NCI-H2081 (cell line): ENCODE results near the gene MEGF11.

Experiments used
- DNase-seq, 2 experiments: peaks; one replicate each; lab custom pipeline; 2025; lab: John Stamatoyannopoulos, UW

MEGF11 gene

GRCh38 chr15:66115568-66116206, 137.9 kb downstream of the MEGF11 start:
- DNase-seq = no peak

DNA sequence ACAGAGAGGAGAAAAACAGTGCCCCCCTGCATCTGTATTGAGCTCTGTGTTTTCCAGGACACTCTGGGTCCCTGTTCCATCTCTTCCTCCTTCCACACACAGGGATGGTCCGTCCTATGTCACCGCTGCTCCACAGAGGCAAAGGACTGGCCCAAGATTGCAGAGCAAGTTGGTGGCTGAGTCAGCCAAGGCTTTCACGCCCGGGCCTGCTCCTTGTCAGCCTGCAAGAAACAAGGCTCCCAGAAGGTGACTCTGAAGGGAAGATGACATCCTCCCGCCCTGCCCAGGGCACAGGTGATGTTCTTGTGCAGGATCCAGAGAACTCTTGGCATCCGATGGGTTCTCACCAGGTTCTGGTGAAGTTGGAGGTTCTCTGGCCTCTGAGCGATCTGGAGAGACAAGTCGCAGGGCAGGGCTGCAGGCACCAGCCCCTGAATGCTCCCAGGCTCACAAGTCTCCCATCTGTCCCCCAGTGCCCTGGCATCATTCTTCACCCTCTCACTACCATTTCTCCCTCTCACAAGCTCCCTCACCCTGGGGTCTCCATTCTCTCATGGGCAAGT, 138.6 kb downstream of the MEGF11 start:
- no peak for DNase-seq

DNA sequence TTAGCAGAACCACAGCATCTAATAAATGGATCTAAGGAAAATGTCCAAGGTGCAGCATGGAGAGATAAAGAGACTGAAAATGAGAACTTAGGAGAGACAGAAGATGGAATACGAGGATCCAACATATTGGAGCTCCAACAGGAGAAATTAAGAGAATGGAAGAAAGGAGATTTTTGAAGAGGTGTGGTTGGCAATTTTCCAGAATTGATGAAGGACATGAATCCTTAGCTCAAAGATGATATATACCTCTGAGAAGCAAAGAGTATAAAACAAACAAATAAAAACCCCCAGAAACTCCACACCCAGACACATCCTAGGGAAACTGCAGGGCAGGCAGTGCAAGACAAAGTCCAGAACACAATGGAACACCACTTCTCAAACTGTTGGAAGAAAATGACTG, 141.2 kb downstream of the MEGF11 start:
- no peak for DNase-seq

- no peak for DNase-seq
These were observed 142.2 kb downstream of the MEGF11 start for GRCh38 chr15:66111363-66111762.

DNA sequence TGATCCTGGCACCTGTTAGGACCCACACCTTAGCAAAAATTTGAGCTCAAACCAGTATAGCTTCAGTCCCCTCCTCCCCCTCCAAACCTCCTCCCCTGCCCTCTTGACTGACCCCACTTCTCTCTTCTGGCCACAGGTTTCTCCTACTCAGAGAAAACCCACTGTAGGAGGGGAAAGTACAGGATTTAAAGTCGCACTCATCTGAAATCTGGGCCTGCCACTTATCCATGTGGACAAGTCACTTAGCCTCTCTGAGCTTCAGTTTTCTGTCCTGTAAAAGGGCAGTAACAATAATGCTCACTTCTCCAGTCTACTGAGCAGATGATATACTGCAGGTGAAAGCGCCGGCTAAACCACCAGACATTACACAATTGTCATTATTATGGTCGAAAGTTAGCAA, 142.7 kb downstream of the MEGF11 start:
- DNase-seq = no peak

GRCh38 chr15:66109826-66110225, 143.7 kb downstream of the MEGF11 start:
- DNase-seq = no peak

GRCh38 chr15:66108483-66109265, 144.9 kb downstream of the MEGF11 start:
- DNase-seq = no peak

DNA sequence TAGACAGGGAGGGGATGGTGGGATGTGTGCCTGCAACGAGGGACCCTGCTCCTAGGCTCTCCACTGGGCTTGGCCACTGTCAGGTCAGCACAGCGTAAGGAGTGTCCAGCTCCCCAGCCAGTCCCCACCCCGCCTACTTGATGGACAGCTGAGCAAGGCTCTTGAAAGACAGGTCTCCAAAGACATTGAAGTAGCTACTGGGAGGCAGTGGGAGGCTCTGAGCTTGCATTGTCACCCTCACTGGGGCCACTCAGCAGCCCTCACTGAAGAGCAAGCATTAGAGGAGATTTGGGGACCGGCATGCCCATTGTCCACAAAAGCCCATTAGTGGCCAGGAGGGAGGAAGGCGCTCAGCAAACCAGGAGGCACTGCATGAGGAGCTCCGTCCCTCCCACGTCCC, 146.5 kb downstream of the MEGF11 start:
- no peak for DNase-seq

- DNase-seq = peak; percentile 35 to 47
These were observed 148.0 kb downstream of the MEGF11 start for GRCh38 chr15:66105286-66106265.

- no peak for DNase-seq
These were observed 150.3 kb downstream of the MEGF11 start for GRCh38 chr15:66103293-66103590.

GRCh38 chr15:66102563-66103292, 150.8 kb downstream of the MEGF11 start:
- no peak for DNase-seq

DNA sequence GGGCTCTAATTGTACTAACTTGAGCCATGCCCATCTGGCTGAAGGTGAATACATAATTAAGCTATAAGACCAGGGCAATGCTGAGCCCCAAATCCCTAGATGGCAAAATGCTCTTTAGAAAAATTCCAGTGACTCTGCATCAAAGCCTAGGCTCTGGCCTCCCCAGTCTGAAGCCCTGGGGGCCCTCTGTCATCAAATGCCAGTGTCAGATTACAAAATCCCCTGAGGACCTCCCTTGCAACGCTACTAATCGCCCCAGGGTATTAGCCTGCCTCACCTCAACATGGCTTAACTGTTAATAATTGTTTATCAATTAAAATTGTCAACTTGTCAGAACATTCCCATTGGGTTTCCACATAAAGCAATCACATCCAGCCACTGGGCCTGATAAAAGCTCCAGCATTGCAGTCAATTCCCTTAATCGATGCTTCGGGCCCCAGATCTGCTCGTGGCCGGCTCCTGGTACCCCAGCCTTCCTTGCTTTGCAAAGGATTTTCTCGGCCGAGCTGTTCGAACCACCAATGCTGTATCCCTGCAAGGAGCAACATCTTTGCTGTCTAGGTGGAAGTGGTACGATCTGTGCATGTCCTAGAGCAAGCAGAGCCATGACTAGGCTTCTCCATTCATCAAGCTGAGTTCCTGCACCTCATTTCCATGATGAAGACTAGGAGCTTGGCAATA, 151.7 kb downstream of the MEGF11 start:
- no peak for DNase-seq

DNA sequence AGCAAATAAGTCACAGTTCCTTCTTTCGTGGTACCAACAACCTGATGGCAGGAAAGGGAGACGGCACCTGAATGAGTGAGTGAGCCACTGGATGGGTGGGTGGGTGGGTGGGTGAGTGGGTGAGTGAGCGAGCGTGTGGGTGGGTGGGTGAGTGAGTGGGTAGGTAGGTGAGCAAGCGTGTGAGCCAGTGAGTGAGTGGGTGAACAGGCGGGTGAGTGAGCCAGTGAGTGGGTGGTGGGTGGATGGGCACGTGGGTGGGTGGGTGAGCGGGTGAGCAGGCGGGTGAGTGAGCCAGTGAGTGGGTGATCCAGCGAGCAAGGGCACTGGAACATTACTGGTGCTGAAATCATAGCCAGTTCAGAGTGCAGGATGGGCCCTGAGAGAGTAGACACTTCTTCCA, 152.8 kb downstream of the MEGF11 start:
- no peak for DNase-seq

DNA sequence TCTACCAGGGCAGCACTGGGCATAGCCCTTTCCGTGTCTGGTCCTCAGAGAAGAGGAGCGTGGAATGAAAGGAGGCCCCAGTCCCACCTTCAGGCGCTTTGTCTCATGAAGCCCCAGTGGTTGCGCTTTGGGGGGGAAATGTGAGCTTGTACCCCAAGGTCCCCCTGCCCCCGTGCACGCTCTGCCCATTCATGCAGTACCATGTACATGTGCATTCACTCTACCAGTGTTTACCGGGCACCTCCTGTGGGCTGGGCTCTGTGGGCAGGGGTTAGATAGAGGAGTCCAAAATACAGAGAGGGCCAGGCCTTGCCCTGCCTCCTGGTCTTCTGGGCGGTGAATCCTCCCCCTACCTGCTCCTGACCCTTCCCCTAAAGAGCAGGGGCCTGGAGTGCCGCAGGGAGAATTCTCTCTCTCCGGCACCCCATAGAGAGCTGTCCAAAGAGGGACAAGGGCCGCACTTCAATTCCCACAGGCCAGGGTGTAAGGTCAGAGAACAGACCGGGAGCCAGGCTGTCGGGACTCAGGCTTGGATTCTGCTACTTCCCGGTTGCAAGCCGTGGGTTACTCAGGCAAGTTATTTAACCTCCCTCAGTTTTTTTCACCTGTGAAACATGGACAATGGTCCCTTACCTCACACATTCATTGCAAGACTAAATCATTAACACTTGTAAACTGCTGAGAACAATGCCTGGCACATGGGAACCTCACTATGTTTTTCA, 153.4 kb downstream of the MEGF11 start:
- DNase-seq = no peak

DNA sequence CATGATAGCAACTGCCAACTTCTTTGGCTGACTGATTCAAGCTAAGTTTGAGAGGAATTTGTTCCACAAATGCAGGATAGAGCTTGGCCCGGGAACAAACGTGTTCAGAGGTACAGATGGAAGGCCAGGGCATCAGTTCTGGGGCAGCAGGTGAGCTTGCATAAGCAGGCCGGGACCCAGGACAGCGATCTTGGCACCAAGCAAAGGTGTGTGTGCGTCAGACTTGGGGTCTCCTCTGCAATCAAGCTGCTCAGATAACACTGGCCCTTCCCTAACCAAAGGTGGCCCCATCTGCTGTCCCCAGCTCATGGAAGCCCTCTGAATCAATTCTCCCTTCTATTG, 155.6 kb downstream of the MEGF11 start:
- DNase-seq = no peak

DNA sequence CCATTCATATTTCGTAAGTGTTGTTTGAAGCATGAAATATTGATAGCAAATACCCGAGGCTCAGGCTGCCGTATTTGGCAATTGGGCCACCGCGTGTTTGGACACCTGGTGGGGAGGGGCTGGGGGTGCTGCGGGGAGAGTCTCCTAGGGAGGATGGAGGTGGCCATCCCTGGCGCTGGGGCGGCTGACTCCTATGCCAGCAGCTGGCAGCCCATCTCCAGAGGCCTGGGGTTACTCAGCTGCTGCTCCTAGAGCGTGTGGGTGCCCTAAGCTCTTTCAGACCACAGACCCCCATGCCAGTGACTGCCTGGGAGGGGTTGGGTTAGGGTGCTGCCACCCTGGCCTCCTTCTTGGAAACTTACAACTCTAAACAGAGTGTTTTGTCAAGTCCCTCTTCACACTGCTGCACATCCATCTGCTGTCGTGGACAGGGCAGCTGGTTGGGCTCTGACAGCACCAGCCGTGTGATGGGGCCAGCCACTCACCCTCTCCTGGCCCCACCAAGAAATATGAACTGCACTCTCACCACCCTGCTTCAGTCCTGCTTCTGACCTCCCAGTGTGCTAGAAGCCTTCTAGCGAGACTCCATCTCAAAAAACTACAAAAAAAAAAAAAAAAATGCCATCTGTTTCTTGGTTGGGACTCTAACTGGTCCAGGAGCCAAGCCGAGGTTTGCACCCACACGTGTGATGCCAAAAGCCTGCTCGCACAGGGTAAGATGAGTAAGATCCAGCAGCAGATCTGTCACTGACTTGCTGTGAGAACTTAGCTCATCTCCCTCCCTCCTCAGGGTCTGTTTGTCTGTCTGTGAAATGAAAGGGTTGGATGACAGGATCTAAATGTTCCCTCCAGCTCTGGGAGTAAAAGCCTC, 156.2 kb downstream of the MEGF11 start:
- peak in 1 of 2 experiments; percentile 13 for DNase-seq

DNA sequence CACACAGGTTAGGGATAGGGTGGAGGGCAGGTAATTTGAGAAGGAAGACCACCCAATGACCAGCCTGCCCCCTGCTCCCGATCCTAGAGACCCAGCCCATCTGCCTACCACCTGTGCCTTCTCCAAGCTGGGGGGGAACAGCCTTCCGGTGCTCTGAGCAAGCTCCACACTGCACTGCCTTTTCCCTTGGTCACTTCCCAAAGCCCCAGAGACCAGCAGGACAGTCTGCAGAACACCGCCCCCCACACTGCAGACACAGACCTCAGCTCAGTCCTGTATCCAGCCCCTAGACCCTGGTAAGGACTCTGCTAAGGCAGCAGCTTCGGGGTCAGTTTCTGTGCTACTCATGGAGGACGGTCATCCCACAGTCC, 156.9 kb downstream of the MEGF11 start:
- DNase-seq = no peak

- DNase-seq = no peak
These were observed 157.5 kb downstream of the MEGF11 start for GRCh38 chr15:66095871-66096687.

DNA sequence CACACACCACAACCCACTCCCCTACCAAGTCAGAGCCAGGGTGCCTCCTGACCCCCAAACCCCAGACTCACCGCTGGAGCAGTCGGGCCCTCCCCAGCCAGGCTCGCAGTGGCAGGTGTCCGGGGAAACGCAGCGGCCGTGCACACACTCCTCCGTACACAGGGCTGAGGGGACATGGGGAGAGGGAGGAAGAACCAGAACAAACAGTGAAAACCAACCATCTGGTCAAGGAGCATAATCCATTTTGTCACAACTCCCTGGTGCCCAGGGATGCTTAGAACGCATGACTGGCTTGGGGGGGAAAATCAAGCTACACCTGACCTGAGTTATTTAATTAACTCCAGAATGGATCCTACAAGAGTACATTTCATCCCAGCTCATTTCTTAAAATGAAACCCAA, 159.2 kb downstream of the MEGF11 start:
- DNase-seq = no peak
